Mucosa of descending colon (tissue), 3 donors: ENCODE data around the gene ZPBP. TPM values are rescaled to one million over a fixed set of nuclear protein-coding genes. Genes with fewer than 3 reads are reported as not detected.

Source experiments
- ATAC-seq: fragments of 200-7000 bp; cut with Tn5 transposase; one replicate; pipeline ENCODE4 v1.9.1; 2020; ENCODE audit warnings: mild to moderate bottlenecking, moderate library complexity
- DNase-seq, 3 donors: peaks; one replicate each; pipeline ENCODE4 v3.0.0-alpha.2; 2020
- H3K36me3 ChIP-seq: fragments of 200-600 bp; one replicate; pipeline ENCODE4 v1.8.0; 2021; ENCODE audit warnings: low read depth, mild to moderate bottlenecking
- H3K4me1 ChIP-seq: fragments of 200-600 bp; one replicate; pipeline ENCODE4 v1.8.0; 2021; ENCODE audit warnings: low read depth, mild to moderate bottlenecking
- H3K4me3 ChIP-seq: fragments of 200-600 bp; one replicate; pipeline ENCODE4 v1.8.0; 2021; ENCODE audit warnings: mild to moderate bottlenecking
- H3K9me3 ChIP-seq: fragments of 200-600 bp; one replicate; pipeline ENCODE4 v1.8.0; 2021; ENCODE audit warnings: mild to moderate bottlenecking
- CTCF ChIP-seq: fragments of 200-600 bp; IDR thresholded peaks from one replicate; pipeline ENCODE4 v1.8.0; 2022; ENCODE audit warnings: antibody characterized with exemption, mild to moderate bottlenecking
- intact Hi-C, 2 donors: fragments of 100-400 bp; cut with DNase I in 1 of 2; cut with micrococcal nuclease in 1 of 2; formaldehyde crosslinking; loops; one replicate each; pipeline versions ENCODE4 v1.11.0 to v1.11.1; 2022; cut with DNase I, micrococcal nuclease
- total RNA-seq, 3 donors: library from RNA; stranded (reverse); fragmentation: NEBNext Ultra II Directional in 2 of 3; extraction: Animal tissue kit (Norgen Biotek cat#: 25700) in 2 of 3; gene quantifications; one replicate each; pipeline versions ENCODE4 v1.2.1 to v1.2.4, GENCODE V29; 2021 to 2023
- donor health status: DM: no; HTN: no; CAD: no; lungs with moderate emphysema.
- donor health status: DM: no; HTN: no; CAD: no.
- donor health status: DM: no; HTN: yes; CAD: no.

Gene ZPBP
- total RNA-seq, 3 donors from 2014 or later = not detected

GRCh38 chr7:50095634-50096033 lies 2.6 kb upstream of the ZPBP start:
- no peaks in the 10 kb centered on the region for H3K9me3 ChIP-seq
- no peaks in the 10 kb centered on the region for H3K4me1 ChIP-seq
- no peak overlapping the region for H3K4me3 ChIP-seq
- intact Hi-C loops = no loop called here
- no peak for TF ChIP-seq CTCF
- DNase-seq (no peak), ATAC-seq (no peak)
- no peaks in the 10 kb centered on the region for H3K36me3 ChIP-seq

DNA sequence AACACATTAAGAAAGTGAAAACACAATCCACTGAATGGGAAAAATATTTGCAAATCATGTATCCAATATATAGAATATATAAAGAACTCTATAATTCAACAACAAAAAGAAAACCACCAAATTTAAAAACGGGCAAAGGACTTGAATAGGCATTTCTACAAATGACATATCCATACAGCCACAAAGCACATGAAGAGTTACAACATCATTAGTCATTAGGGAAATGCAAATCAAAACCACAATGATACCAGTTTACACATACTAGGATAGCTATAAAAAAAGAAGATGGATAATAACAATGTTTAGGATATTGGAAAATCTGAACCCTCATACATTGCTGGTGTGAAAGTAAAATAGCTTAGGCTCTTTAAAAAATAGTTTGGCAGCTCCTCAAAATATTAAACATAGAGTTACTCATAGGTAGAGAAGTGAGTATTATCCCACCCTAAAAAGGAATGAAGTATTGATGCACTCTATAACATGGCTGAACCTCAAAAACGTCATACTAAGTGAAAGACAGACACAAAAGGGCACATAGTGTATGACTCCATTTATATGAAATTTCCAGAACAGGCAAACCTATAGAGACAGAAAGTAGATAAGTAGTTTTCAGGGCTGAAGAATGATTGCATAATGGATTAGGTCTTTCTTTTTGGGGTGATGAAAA lies 4.5 kb downstream of the ZPBP start:
- Histone ChIP-seq H3K4me1 (no peaks in the 10 kb centered on the region), H3K9me3 (no peaks in the 10 kb centered on the region), H3K4me3 (no peak overlapping the region), H3K36me3 (no peaks in the 10 kb centered on the region)
- DNase-seq (no peak), ATAC-seq (no peak)
- no peak for TF ChIP-seq CTCF
- intact Hi-C loops = no loop called here

DNA sequence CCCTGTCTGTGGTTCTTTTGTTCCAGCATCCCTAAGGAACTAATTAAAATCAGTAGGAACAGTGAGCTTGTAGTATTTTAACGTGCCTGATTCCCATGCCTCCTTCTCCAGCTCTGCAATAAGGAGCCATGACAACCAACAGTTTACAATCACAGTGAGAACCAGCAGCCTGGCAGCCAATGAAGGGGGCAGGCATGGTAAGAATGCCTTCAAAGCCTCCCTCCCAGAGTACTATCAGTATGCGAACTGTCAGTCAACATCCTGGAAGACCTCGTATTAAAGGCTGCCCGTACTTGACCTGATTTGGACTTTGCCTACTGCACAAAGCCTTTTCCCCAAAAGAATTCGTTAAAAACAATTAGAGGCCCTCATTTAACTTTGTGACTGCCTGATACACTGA lies 7.7 kb downstream of the ZPBP start:
- ATAC-seq (no peak), DNase-seq (no peak)
- Histone ChIP-seq H3K4me3 (no peak overlapping the region), H3K4me1 (no peaks in the 10 kb centered on the region), H3K36me3 (no peaks in the 10 kb centered on the region), H3K9me3 (no peaks in the 10 kb centered on the region)
- no peak for TF ChIP-seq CTCF
- intact Hi-C loops = no loop called here

- intact Hi-C loops = no loop called here
- Histone ChIP-seq H3K4me1 (peaks cover 5% of the 10 kb centered on the region), H3K9me3 (peaks cover 12% of the 10 kb centered on the region), H3K36me3 (no peaks in the 10 kb centered on the region), H3K4me3 (no peak overlapping the region)
- TF ChIP-seq CTCF = no peak
- no peak for ATAC-seq
- no peak for DNase-seq
Observed at GRCh38 chr7:50073093-50073492, 20.0 kb downstream of the ZPBP start.

- peaks cover 5% of the 10 kb centered on the region for H3K4me1 ChIP-seq
- no peak overlapping the region for H3K4me3 ChIP-seq
- ATAC-seq = peak; percentile 72
- no peaks in the 10 kb centered on the region for H3K36me3 ChIP-seq
- TF ChIP-seq CTCF = no peak
- intact Hi-C loops = no loop called here
- peak; percentile 28 to 49 (median 31) for DNase-seq
- H3K9me3 ChIP-seq = peaks cover 12% of the 10 kb centered on the region
Observed at GRCh38 chr7:50069613-50070012, 23.4 kb downstream of the ZPBP start.
